CD8-positive, alpha-beta memory T cell (primary cell): ENCODE results near the gene GRM4. TPM values are rescaled to one million over a fixed set of nuclear protein-coding genes. Genes with fewer than 3 reads are reported as not detected.
A peak's percentile ranks its signal among the peaks of the same experiment; 100 is the strongest.

Source experiments
- CTCF ChIA-PET: fragments of 350-600 bp; sonication (Branson Sonifier 250); formaldehyde crosslinking; loops from one replicate; lab custom pipeline; 2021; ENCODE audit warnings: antibody characterized with exemption; lab: Charles Lee
- POLR2A ChIA-PET: fragments of 350-600 bp; sonication (Branson Sonifier 250); formaldehyde crosslinking; loops from one replicate; lab custom pipeline; 2021; ENCODE audit warnings: antibody characterized with exemption; lab: Charles Lee
- DNase-seq, 5 donors: peaks; one replicate each; pipeline versions ENCODE4 v3.0.0 to v3.0.0-alpha.2; 2020 to 2022; ENCODE audit warnings: mixed read lengths in 1 of 5
- H3K27ac ChIP-seq: one replicate; pipeline ENCODE4 v1.7.0; 2013; ENCODE audit warnings: low read depth, mild to moderate bottlenecking, low read length, moderate library complexity
- H3K27me3 ChIP-seq: 2 replicates; pipeline ENCODE4 v1.7.0; 2013; ENCODE audit warnings: low read length, mild to moderate bottlenecking; ENCODE audit not compliant: insufficient read depth, poor library complexity, severe bottlenecking
- H3K36me3 ChIP-seq: 2 replicates; pipeline ENCODE4 v1.7.0; 2013; ENCODE audit warnings: mild to moderate bottlenecking, low read length, moderate library complexity; ENCODE audit not compliant: insufficient read depth
- H3K4me1 ChIP-seq: 2 replicates; pipeline ENCODE4 v1.7.0; 2013; ENCODE audit warnings: mild to moderate bottlenecking, low read length, moderate library complexity; ENCODE audit not compliant: insufficient read depth
- H3K4me3 ChIP-seq: 2 replicates; pipeline ENCODE4 v1.7.0; 2013; ENCODE audit warnings: mild to moderate bottlenecking, low read length
- H3K9me3 ChIP-seq: 2 replicates; pipeline ENCODE4 v1.7.0; 2013; ENCODE audit warnings: mild to moderate bottlenecking, low read length
- H3K27ac Mint-ChIP-seq, 8 donors: one replicate each; pipeline ENCODE4 v1.8.0; 2020 to 2021; ENCODE audit warnings: mixed read lengths in 8 of 8, mild to moderate bottlenecking in 6 of 8, inconsistent platforms in 3 of 8, moderate library complexity in 3 of 8
- H3K27me3 Mint-ChIP-seq, 2 donors: one replicate each; pipeline ENCODE4 v1.8.0; 2020 to 2021; ENCODE audit warnings: mixed read lengths in 2 of 2, mild to moderate bottlenecking in 1 of 2, moderate library complexity in 1 of 2
- H3K36me3 Mint-ChIP-seq, 3 donors: one replicate each; pipeline ENCODE4 v1.8.0; 2020 to 2021; ENCODE audit warnings: mixed read lengths in 3 of 3, inconsistent platforms in 1 of 3, mild to moderate bottlenecking in 1 of 3
- H3K4me1 Mint-ChIP-seq, 3 donors: one replicate each; pipeline ENCODE4 v1.8.0; 2020 to 2021; ENCODE audit warnings: mixed read lengths in 3 of 3, inconsistent platforms in 1 of 3, mild to moderate bottlenecking in 1 of 3
- H3K4me3 Mint-ChIP-seq, 7 donors: one replicate each; pipeline ENCODE4 v1.8.0; 2020 to 2021; ENCODE audit warnings: mixed read lengths in 7 of 7, mild to moderate bottlenecking in 6 of 7, moderate library complexity in 4 of 7, inconsistent platforms in 2 of 7
- H3K9me3 Mint-ChIP-seq, 5 donors: one replicate each; pipeline ENCODE4 v1.8.0; 2020 to 2022; ENCODE audit warnings: mixed read lengths in 5 of 5, mild to moderate bottlenecking in 3 of 5, moderate library complexity in 2 of 5, inconsistent platforms in 1 of 5
- polyA plus RNA-seq: library from polyadenylated mRNA; unstranded; fragments of 300-500 nt; fragmentation: Illumina TruSeq; gene quantifications from one replicate; pipeline ENCODE4 v1.2.3, GENCODE V29; 2021
- total RNA-seq, 2 experiments: library from RNA; stranded (reverse); gene quantifications; one replicate each; pipeline ENCODE4 v1.2.3, GENCODE V29; 2021

The GRM4 gene
- total and polyA plus RNA-seq, 3 experiments from 2014 or later: 0.03 TPM; not detected in 2

GRCh38 chr6:34128045-34128444 lies 17.8 kb downstream of the GRM4 start:
- ChIA-PET POLR2A (no interaction called here), CTCF (interaction anchor here (1.1 kb wide), 1 partner anchor 7 kb away, joined by 3 read pairs; no protein-coding TSS in a partner anchor)
- Mint-ChIP-seq H3K4me1 (peaks cover 0 to 2% (median 0%) of the 10 kb centered on the region in 3 donors), H3K4me3 (no peak overlapping the region), H3K36me3 (peaks cover 0 to 3% (median 0%) of the 10 kb centered on the region in 3 donors), H3K27me3 (peaks cover 25 to 50% of the 10 kb centered on the region in 2 donors), H3K9me3 (no peaks in the 10 kb centered on the region), H3K27ac (no peak overlapping the region)
- no peaks in the 10 kb centered on the region for H3K27me3 ChIP-seq
- H3K36me3 ChIP-seq: no peaks in the 10 kb centered on the region
- H3K4me1 ChIP-seq: no peaks in the 10 kb centered on the region
- H3K9me3 ChIP-seq: no peaks in the 10 kb centered on the region
- no peak for DNase-seq
- no peak overlapping the region for H3K27ac ChIP-seq
- H3K4me3 ChIP-seq: no peak overlapping the region

- peaks cover 17 to 37% of the 10 kb centered on the region in 2 donors for H3K27me3 Mint-ChIP-seq
- H3K4me1 Mint-ChIP-seq: no peaks in the 10 kb centered on the region
- Histone ChIP-seq H3K4me3 (no peak overlapping the region), H3K9me3 (no peaks in the 10 kb centered on the region), H3K27me3 (no peaks in the 10 kb centered on the region), H3K27ac (no peak overlapping the region), H3K36me3 (no peaks in the 10 kb centered on the region), H3K4me1 (no peaks in the 10 kb centered on the region)
- no peak for DNase-seq
- CTCF ChIA-PET: interaction anchor here (1.1 to 1.9 kb wide), 3 partner anchors 9 to 355 kb away, joined by 3 to 5 read pairs (median 3); no protein-coding TSS in a partner anchor
- no peaks in the 10 kb centered on the region for H3K36me3 Mint-ChIP-seq
- no peaks in the 10 kb centered on the region for H3K9me3 Mint-ChIP-seq
- H3K4me3 Mint-ChIP-seq: no peak overlapping the region
- no peak overlapping the region for H3K27ac Mint-ChIP-seq
- POLR2A ChIA-PET: no interaction called here
Measured at GRCh38 chr6:34126419-34126818, 19.5 kb downstream of the GRM4 start.

- Histone ChIP-seq H3K27ac (no peak overlapping the region), H3K36me3 (no peaks in the 10 kb centered on the region), H3K4me1 (no peaks in the 10 kb centered on the region), H3K4me3 (no peak overlapping the region), H3K27me3 (no peaks in the 10 kb centered on the region), H3K9me3 (no peaks in the 10 kb centered on the region)
- no peak for DNase-seq
- peaks cover 0 to 2% (median 0%) of the 10 kb centered on the region in 3 donors for H3K4me1 Mint-ChIP-seq
- no peaks in the 10 kb centered on the region for H3K36me3 Mint-ChIP-seq
- peaks cover 14 to 32% of the 10 kb centered on the region in 2 donors for H3K27me3 Mint-ChIP-seq
- POLR2A ChIA-PET: no interaction called here
- H3K4me3 Mint-ChIP-seq: no peak overlapping the region
- CTCF ChIA-PET: interaction anchor here (1.1 to 1.9 kb wide), 3 partner anchors 9 to 355 kb away, joined by 3 to 5 read pairs (median 3); no protein-coding TSS in a partner anchor
- H3K9me3 Mint-ChIP-seq: no peaks in the 10 kb centered on the region
- no peak overlapping the region for H3K27ac Mint-ChIP-seq
Measured at GRCh38 chr6:34125939-34126338, 19.9 kb downstream of the GRM4 start.

GRCh38 chr6:34120953-34121675 lies 24.8 kb downstream of the GRM4 start:
- H3K4me1 Mint-ChIP-seq: peaks cover 0 to 2% (median 0%) of the 10 kb centered on the region in 3 donors
- H3K36me3 ChIP-seq: no peaks in the 10 kb centered on the region
- H3K9me3 ChIP-seq: no peaks in the 10 kb centered on the region
- no peaks in the 10 kb centered on the region for H3K27me3 ChIP-seq
- no peak overlapping the region for H3K27ac ChIP-seq
- no peak for DNase-seq
- POLR2A ChIA-PET: no interaction called here
- no peak overlapping the region for H3K27ac Mint-ChIP-seq
- H3K27me3 Mint-ChIP-seq: peaks cover 21 to 23% of the 10 kb centered on the region in 2 donors
- H3K36me3 Mint-ChIP-seq: no peaks in the 10 kb centered on the region
- CTCF ChIA-PET: no interaction called here
- H3K4me3 Mint-ChIP-seq: no peak overlapping the region
- H3K9me3 Mint-ChIP-seq: no peaks in the 10 kb centered on the region
- H3K4me3 ChIP-seq: no peak overlapping the region
- no peaks in the 10 kb centered on the region for H3K4me1 ChIP-seq

GRCh38 chr6:34115915-34116314 lies 30.0 kb downstream of the GRM4 start:
- no peak overlapping the region for H3K4me3 ChIP-seq
- peaks cover 37 to 47% of the 10 kb centered on the region in 2 donors for H3K27me3 Mint-ChIP-seq
- peaks cover 0 to 2% (median 0%) of the 10 kb centered on the region in 5 donors for H3K9me3 Mint-ChIP-seq
- no peaks in the 10 kb centered on the region for H3K9me3 ChIP-seq
- ChIA-PET POLR2A (no interaction called here), CTCF (no interaction called here)
- H3K27ac Mint-ChIP-seq: no peak overlapping the region
- no peaks in the 10 kb centered on the region for H3K4me1 ChIP-seq
- no peaks in the 10 kb centered on the region for H3K27me3 ChIP-seq
- no peak for DNase-seq
- no peak overlapping the region for H3K27ac ChIP-seq
- H3K4me1 Mint-ChIP-seq: no peaks in the 10 kb centered on the region
- H3K36me3 ChIP-seq: no peaks in the 10 kb centered on the region
- no peak overlapping the region for H3K4me3 Mint-ChIP-seq
- no peaks in the 10 kb centered on the region for H3K36me3 Mint-ChIP-seq

GRCh38 chr6:34115403-34115795 lies 30.5 kb downstream of the GRM4 start:
- H3K4me3 Mint-ChIP-seq: no peak overlapping the region
- no peaks in the 10 kb centered on the region for H3K36me3 ChIP-seq
- ChIA-PET CTCF (no interaction called here), POLR2A (no interaction called here)
- peak in 2 of 5 donors; percentile 4 to 13 for DNase-seq
- peaks cover 0 to 2% (median 0%) of the 10 kb centered on the region in 5 donors for H3K9me3 Mint-ChIP-seq
- no peaks in the 10 kb centered on the region for H3K36me3 Mint-ChIP-seq
- peaks cover 34 to 52% of the 10 kb centered on the region in 2 donors for H3K27me3 Mint-ChIP-seq
- H3K27ac ChIP-seq: no peak overlapping the region
- no peaks in the 10 kb centered on the region for H3K4me1 ChIP-seq
- no peaks in the 10 kb centered on the region for H3K9me3 ChIP-seq
- no peaks in the 10 kb centered on the region for H3K27me3 ChIP-seq
- H3K4me3 ChIP-seq: no peak overlapping the region
- H3K4me1 Mint-ChIP-seq: no peaks in the 10 kb centered on the region
- no peak overlapping the region for H3K27ac Mint-ChIP-seq

- Mint-ChIP-seq H3K4me3 (no peak overlapping the region), H3K4me1 (no peaks in the 10 kb centered on the region), H3K27me3 (peaks cover 34 to 55% of the 10 kb centered on the region in 2 donors), H3K27ac (no peak overlapping the region), H3K9me3 (peaks cover 0 to 2% (median 0%) of the 10 kb centered on the region in 5 donors), H3K36me3 (no peaks in the 10 kb centered on the region)
- ChIA-PET POLR2A (no interaction called here), CTCF (interaction anchor here (0.9 kb wide), 1 partner anchor 369 kb away, joined by 3 read pairs; no protein-coding TSS in a partner anchor)
- no peaks in the 10 kb centered on the region for H3K36me3 ChIP-seq
- H3K4me1 ChIP-seq: no peaks in the 10 kb centered on the region
- H3K4me3 ChIP-seq: no peak overlapping the region
- no peaks in the 10 kb centered on the region for H3K27me3 ChIP-seq
- H3K27ac ChIP-seq: no peak overlapping the region
- H3K9me3 ChIP-seq: no peaks in the 10 kb centered on the region
- DNase-seq: no peak
Measured at GRCh38 chr6:34114695-34115402, 31.0 kb downstream of the GRM4 start.

- ChIA-PET POLR2A (no interaction called here), CTCF (no interaction called here)
- H3K4me1 ChIP-seq: no peaks in the 10 kb centered on the region
- H3K36me3 Mint-ChIP-seq: no peaks in the 10 kb centered on the region
- H3K27ac Mint-ChIP-seq: no peak overlapping the region
- no peak overlapping the region for H3K27ac ChIP-seq
- H3K27me3 ChIP-seq: no peaks in the 10 kb centered on the region
- H3K36me3 ChIP-seq: no peaks in the 10 kb centered on the region
- no peak overlapping the region for H3K4me3 ChIP-seq
- DNase-seq: no peak
- peaks cover 0 to 2% (median 0%) of the 10 kb centered on the region in 5 donors for H3K9me3 Mint-ChIP-seq
- H3K27me3 Mint-ChIP-seq: peaks cover 32 to 65% of the 10 kb centered on the region in 2 donors
- no peaks in the 10 kb centered on the region for H3K4me1 Mint-ChIP-seq
- no peak overlapping the region for H3K4me3 Mint-ChIP-seq
- H3K9me3 ChIP-seq: no peaks in the 10 kb centered on the region
Measured at GRCh38 chr6:34113532-34113931, 32.4 kb downstream of the GRM4 start.
